Nephron (organoid): Measurements from ENCODE around the gene UACA.
A peak's percentile ranks its signal among the peaks of the same experiment; 100 is the strongest.

Experiments
- H3K27ac Mint-ChIP-seq, 3 experiments: 2 replicates each; pipeline ENCODE4 v1.8.0; 2020; ENCODE audit warnings: mixed read lengths in 3 of 3, mild to moderate bottlenecking in 2 of 3, moderate library complexity in 1 of 3
- H3K27me3 Mint-ChIP-seq: 2 replicates; pipeline ENCODE4 v1.8.0; 2021; ENCODE audit warnings: low read depth, mild to moderate bottlenecking, moderate library complexity, mixed read lengths
- H3K36me3 Mint-ChIP-seq: 2 replicates; pipeline ENCODE4 v1.8.0; 2020; ENCODE audit warnings: low read depth, mixed read lengths
- H3K4me1 Mint-ChIP-seq: 2 replicates; pipeline ENCODE4 v1.8.0; 2020; ENCODE audit warnings: mixed read lengths
- H3K4me3 Mint-ChIP-seq, 3 experiments: 2 replicates each; pipeline ENCODE4 v1.8.0; 2020; ENCODE audit warnings: mild to moderate bottlenecking in 3 of 3, mixed read lengths in 3 of 3, moderate library complexity in 2 of 3
- H3K9me3 Mint-ChIP-seq: 2 replicates; pipeline ENCODE4 v1.8.0; 2020; ENCODE audit warnings: mixed read lengths
- TF ChIP-seq, protein P1 (sequence below), 3 experiments: fragments of 200-600 bp; sonication (generic); IDR thresholded peaks; one replicate each; pipeline ENCODE4 v1.5.0; 2021; ENCODE audit warnings: antibody characterized with exemption in 3 of 3; ENCODE audit not compliant: unreplicated experiment in 3 of 3

The UACA gene

GRCh38 chr15:70701891-70702568, 61.3 kb downstream of the UACA start:
- Mint-ChIP-seq H3K9me3 (peaks cover 3% of the 10 kb centered on the region), H3K4me1 (peaks cover 62% of the 10 kb centered on the region), H3K36me3 (no peaks in the 10 kb centered on the region), H3K27me3 (no peaks in the 10 kb centered on the region), H3K4me3 (peak overlapping the region; percentile 59 to 80 (median 79)), H3K27ac (peak overlapping the region; percentile 87 to 93 (median 87))
- TF ChIP-seq, protein P1, sequence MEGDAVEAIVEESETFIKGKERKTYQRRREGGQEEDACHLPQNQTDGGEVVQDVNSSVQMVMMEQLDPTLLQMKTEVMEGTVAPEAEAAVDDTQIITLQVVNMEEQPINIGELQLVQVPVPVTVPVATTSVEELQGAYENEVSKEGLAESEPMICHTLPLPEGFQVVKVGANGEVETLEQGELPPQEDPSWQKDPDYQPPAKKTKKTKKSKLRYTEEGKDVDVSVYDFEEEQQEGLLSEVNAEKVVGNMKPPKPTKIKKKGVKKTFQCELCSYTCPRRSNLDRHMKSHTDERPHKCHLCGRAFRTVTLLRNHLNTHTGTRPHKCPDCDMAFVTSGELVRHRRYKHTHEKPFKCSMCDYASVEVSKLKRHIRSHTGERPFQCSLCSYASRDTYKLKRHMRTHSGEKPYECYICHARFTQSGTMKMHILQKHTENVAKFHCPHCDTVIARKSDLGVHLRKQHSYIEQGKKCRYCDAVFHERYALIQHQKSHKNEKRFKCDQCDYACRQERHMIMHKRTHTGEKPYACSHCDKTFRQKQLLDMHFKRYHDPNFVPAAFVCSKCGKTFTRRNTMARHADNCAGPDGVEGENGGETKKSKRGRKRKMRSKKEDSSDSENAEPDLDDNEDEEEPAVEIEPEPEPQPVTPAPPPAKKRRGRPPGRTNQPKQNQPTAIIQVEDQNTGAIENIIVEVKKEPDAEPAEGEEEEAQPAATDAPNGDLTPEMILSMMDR (IDR thresholded peaks at IDR 0.05; ENCODE audit: unreplicated experiment in 3 of 3), result no peak

DNA sequence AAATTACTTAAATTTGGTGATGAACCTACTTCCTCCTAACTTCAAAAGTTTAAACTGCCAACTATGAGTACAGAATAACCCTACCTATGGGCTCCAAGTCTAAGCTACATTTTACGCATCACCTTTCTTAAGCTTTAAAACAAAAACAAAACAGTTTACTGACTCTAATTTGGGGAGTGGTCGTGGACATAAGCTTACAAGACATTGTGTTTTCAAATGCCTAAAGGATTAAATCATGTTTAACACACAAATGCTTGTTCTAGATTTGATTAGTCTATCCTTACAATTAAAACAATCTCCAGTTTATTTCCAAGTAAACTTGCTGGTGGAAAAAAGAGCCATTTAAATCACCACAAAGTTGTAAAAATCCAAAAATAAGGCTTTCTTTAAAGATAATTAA, 62.2 kb downstream of the UACA start:
- Mint-ChIP-seq H3K9me3 (no peaks in the 10 kb centered on the region), H3K27ac (peak overlapping the region; percentile 87 to 93 (median 87)), H3K36me3 (no peaks in the 10 kb centered on the region), H3K4me1 (peaks cover 68% of the 10 kb centered on the region), H3K27me3 (no peaks in the 10 kb centered on the region), H3K4me3 (peak overlapping the region; percentile 24 to 80 (median 79))
- TF ChIP-seq, protein P1 (IDR thresholded peaks at IDR 0.05; ENCODE audit: unreplicated experiment in 3 of 3), result no peak

DNA sequence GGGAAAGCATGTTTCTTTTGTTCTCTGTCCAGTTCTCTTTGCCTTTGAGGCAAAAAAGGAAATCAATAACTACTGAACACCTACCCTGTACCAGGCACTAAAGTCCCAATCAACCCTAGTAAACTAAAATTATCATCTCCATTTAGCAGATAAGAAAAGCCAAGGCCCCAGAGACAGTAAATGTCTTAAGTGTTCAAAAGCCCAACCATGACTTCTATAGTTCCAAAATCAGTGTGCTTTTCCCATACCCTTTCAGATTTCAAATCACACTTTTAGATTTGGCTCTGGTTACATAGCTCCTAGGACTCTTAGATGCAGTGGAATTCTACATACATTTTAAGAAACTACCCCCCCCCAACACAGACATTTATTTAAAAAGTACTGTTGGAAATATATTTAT, 63.5 kb downstream of the UACA start:
- no peaks in the 10 kb centered on the region for H3K36me3 Mint-ChIP-seq
- peaks cover 68% of the 10 kb centered on the region for H3K4me1 Mint-ChIP-seq
- TF ChIP-seq, protein P1 (IDR thresholded peaks at IDR 0.05; ENCODE audit: unreplicated experiment in 3 of 3), result no peak
- H3K27me3 Mint-ChIP-seq, result no peaks in the 10 kb centered on the region
- peak overlapping the region; percentile 31 to 84 (median 52) for H3K27ac Mint-ChIP-seq
- H3K4me3 Mint-ChIP-seq, result peak overlapping the region; percentile 4 to 62 (median 39)
- H3K9me3 Mint-ChIP-seq, result no peaks in the 10 kb centered on the region

DNA sequence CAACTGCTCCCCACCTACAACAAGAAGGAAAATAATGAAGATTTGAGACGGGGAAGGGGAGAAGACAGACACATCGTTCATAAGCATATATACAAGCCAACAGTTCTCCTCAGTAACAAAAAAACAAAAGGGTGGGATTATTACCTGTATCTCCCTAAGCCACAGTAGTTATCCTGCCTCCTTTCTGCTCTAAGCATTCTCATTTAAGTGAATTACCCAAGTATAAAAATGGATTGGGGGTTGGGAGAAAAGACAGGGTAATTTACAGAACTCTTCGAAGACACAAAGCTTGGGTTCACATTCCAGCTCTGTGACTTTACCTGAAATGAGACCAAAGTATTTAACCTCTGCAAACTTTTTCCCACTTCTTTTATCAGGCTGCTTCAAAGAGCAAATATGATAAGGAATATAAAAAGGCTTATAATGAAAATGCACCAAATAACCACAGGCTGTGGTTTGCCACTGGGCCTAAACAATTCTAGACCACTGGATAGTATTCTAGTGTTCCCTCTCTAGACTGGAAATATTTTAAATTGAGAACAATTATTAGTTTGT, 64.4 kb downstream of the UACA start:
- Mint-ChIP-seq H3K9me3 (no peaks in the 10 kb centered on the region), H3K27me3 (no peaks in the 10 kb centered on the region), H3K36me3 (no peaks in the 10 kb centered on the region), H3K27ac (peak overlapping the region; percentile 43 to 84 (median 62)), H3K4me1 (peaks cover 62% of the 10 kb centered on the region), H3K4me3 (peak overlapping the region in 1 of 3 experiments; percentile 51)
- TF ChIP-seq, protein P1 (IDR thresholded peaks at IDR 0.05; ENCODE audit: unreplicated experiment in 3 of 3), result no peak

GRCh38 chr15:70698426-70698825, 64.9 kb downstream of the UACA start:
- TF ChIP-seq, protein P1 (IDR thresholded peaks at IDR 0.05; ENCODE audit: unreplicated experiment in 3 of 3), result no peak
- H3K27ac Mint-ChIP-seq, result peak overlapping the region; percentile 43 to 84 (median 62)
- no peaks in the 10 kb centered on the region for H3K9me3 Mint-ChIP-seq
- peaks cover 57% of the 10 kb centered on the region for H3K4me1 Mint-ChIP-seq
- peak overlapping the region in 1 of 3 experiments; percentile 51 for H3K4me3 Mint-ChIP-seq
- H3K27me3 Mint-ChIP-seq, result no peaks in the 10 kb centered on the region
- no peaks in the 10 kb centered on the region for H3K36me3 Mint-ChIP-seq
